ENCODE data around the gene PRKCZ.
"Not testable (repeated sequence)": the region's sequence is repeated elsewhere in the genome, so short reads cannot be mapped to it uniquely, and the experiment has no call there.

DNA sequence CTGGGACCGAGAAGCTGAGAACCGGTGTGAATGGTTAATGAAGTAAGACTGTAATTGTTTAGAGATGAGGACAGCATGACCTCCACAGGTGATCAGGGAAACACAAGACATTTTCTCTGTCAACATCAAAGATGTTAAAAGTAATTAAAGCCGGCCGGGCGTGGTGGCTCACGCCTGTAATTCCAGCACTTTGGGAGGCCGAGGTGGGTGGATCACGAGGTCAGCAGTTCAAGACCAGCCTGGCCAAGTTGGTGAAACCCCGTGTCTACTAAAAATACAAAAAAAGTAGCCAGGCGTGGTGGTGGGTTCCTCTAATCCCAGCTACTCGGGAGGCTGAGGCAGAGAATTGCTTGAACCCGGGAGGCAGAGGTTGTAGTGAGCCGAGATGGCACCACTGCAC is 88.9 kb downstream of the PRKCZ start:
- TF ChIP-seq, protein P1, sequence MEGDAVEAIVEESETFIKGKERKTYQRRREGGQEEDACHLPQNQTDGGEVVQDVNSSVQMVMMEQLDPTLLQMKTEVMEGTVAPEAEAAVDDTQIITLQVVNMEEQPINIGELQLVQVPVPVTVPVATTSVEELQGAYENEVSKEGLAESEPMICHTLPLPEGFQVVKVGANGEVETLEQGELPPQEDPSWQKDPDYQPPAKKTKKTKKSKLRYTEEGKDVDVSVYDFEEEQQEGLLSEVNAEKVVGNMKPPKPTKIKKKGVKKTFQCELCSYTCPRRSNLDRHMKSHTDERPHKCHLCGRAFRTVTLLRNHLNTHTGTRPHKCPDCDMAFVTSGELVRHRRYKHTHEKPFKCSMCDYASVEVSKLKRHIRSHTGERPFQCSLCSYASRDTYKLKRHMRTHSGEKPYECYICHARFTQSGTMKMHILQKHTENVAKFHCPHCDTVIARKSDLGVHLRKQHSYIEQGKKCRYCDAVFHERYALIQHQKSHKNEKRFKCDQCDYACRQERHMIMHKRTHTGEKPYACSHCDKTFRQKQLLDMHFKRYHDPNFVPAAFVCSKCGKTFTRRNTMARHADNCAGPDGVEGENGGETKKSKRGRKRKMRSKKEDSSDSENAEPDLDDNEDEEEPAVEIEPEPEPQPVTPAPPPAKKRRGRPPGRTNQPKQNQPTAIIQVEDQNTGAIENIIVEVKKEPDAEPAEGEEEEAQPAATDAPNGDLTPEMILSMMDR (conservative IDR thresholded peaks at IDR 0.05; ENCODE audit: low read depth, low read length), result not testable (repeated sequence)
- TF ChIP-seq EZH2phosphoT487 (IDR thresholded peaks at IDR 0.05; ENCODE audit: borderline replicate concordance, low read length); EZH2 (IDR thresholded peaks at IDR 0.05; ENCODE audit: low read length, unreplicated experiment): not testable (repeated sequence)

Measured in PC-3 (cell line).